Measurements from ENCODE around the gene MYL3.
A peak's percentile ranks its signal among the peaks of the same experiment; 100 is the strongest.

Gene MYL3

DNA sequence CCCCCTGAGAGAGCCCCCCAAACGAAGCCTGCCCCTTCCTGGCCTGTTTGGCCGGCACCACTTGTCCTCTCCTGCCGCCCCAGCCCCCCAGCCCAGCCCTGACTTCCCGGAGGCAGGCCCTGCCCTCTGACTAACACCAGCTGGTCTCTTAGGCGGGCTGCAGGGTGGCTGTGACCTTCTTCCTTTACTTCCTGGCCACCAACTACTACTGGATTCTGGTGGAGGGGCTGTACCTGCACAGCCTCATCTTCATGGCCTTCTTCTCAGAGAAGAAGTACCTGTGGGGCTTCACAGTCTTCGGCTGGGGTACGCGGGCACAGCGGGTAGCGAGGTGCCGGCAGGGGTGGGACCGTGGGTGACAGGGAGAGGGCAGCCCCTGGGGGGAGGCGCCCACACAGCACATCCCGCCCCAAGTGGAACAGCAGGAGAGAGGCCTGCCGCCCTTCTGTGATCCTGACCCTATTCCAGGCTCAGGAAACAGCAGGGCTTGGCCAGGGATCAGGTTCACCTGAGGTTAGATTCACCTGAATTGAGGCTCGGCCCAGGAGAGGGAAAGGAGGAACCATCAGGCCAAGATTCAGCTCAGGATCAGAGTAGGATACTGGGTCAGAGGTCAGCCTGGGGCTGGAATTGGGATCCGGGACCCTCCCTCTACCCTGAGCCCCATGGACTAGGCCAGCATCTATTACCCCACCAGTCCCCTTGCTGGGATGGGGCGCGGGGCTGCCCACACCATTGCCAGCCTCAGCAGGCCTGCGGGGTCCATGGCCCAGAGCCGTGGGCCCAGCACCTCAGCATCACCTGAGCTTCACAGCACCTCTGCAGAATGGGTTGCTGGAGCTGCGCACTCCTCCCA is 36.1 kb upstream of the MYL3 start:
- FAIRE-seq = no peak

GRCh38 chr3:46898321-46899150 is 35.3 kb upstream of the MYL3 start:
- no peak for DNase-seq (ENCODE audit: low spot score)
- no peak for FAIRE-seq

More for the DNA sequence above, 36.1 kb upstream of the MYL3 start:
- DNase-seq (ENCODE audit: low spot score) = no peak

- DNase-seq (ENCODE audit: low spot score) (no peak), FAIRE-seq (no peak)
Measured at GRCh38 chr3:46897829-46898320, 34.6 kb upstream of the MYL3 start.

DNA sequence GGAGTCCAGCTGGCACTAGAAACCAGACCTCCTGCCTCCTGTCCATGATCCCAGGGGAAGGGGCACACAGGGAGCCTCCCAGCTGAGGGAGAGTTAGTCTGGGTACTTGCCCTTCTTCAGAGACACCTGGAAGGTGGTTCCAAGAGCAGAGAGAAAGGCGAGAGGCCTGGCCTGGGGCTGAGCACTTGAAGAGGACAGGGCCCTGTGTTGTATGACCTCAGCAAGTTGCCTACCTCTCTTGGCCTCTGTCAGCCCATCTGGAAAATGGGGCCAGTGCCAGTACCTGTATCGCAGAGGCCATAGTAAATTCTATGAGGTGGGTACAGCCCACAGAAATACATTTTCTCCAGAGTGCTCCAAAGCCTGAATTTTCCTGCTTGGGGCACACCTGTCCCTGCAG is 33.8 kb upstream of the MYL3 start:
- no peak for FAIRE-seq
- DNase-seq (ENCODE audit: low spot score) = no peak

- DNase-seq (ENCODE audit: low spot score) = no peak
- no peak for FAIRE-seq
Measured at GRCh38 chr3:46896386-46896785, 33.1 kb upstream of the MYL3 start.

GRCh38 chr3:46895761-46896160 is 32.5 kb upstream of the MYL3 start:
- no peak for DNase-seq (ENCODE audit: low spot score)
- no peak for FAIRE-seq

DNA sequence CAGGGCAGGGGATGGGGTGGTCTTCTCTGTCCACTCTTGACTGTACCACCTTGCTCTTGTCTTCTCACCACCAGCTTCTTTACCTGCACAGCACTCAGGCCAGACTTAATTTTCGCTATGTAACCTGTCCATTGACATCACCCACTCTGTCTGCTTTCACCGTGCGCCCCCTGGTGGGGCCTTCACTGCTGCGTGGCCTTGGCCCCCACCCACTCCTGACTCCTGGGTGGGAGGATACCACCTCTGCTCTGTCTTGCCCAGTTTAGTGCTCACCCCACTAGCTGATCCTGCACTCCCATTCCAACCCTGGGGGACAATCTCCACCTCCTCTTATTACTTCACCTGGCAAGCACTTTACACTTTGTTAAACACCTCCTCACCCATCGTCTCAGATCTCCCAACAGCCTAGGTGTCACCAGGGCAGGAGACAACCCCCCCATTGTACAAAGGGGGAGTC is 32.0 kb upstream of the MYL3 start:
- FAIRE-seq (no peak), DNase-seq (ENCODE audit: low spot score) (peak; percentile 16)

- DNase-seq (ENCODE audit: low spot score) (no peak), FAIRE-seq (no peak)
Measured at GRCh38 chr3:46894256-46894655, 31.0 kb upstream of the MYL3 start.

DNA sequence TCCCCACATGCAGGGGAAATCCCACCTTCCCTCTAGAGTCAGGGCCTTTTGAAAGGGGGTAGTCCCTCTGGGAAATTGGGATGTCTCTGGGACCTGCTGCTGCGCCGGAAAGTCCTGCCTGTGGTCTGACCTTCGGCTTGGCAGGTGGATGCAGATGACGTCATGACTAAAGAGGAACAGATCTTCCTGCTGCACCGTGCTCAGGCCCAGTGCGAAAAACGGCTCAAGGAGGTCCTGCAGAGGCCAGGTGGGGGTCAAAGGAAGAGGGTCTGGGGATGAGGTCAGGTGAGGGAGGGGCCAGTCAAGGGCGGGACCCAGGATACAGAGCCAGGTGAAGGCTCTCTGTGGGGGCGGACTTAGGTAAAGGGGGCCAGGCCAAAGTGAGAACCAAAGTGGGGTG is 30.5 kb upstream of the MYL3 start:
- DNase-seq (ENCODE audit: low spot score) = no peak
- no peak for FAIRE-seq

DNA sequence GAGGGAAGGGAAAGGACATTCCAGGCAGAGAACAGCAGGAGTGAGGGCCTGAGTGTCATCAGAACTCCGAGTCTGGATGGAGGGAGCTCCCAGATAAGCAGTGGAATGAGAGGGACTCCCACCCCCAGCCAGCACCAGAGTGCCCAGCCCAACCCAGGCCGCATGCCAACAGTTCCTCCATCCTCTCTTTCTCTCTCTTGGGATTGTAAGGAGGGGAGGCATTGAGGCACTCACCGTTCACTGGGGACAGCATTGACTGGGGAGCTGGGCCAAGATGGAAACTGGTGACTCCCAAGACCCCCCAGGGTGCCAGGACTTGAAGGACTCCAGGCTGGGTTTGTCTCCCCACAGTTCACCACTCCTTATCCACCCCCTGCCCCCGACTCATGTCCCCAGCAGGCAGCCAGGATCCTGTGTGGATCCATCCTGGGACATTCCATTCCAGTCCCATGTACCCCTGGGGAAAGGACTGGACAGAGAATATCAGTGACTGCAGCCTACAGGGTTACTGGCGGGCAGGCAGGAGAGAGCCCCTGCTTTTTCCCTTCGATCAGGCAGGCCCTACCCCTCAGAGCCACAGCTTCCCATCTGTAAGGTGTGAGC is 30.0 kb upstream of the MYL3 start:
- DNase-seq (ENCODE audit: low spot score) (no peak), FAIRE-seq (no peak)

DNA sequence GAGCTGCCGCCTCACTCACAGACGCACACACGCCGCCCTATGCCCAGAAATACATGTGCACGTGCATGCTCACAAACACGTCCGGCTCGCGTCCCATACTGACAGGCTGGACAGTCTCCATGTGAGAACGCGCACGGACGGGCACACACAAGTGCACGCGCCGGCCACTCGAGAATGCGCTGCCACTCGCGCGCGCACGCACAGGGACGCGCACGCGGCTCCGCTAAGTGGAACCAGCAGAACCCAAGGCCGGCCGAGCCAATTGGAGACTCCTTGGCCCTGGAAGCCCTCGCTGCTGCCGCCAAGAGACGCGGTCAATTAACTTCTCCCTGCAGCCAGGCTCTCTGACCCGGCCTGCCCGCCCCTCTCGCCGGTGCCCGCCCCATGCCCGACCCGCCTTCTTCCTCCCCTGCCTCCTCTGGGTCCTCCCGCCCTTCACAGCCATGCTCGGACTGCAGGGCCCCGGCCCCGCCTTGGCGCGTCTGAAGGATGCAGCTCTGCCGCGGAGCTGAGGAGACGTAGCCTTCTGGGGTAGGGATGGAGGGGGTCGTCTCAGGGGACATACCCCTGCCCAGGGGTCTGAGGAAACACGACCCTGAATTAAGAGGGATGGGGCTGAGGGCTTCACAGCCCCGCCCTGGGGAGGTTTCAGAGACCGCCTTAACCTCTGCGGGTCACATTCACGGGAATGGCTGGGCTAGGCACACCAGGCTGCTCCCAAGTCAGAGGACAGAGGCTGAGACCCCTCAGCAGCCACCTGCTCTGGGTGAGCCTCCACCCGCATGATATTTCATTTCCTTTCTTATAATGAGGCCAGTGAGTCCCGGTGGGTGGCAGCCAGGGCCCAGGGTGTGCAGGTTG is 29.3 kb upstream of the MYL3 start:
- peak; percentile 44 for DNase-seq (ENCODE audit: low spot score)
- FAIRE-seq = no peak

- FAIRE-seq = no peak
- no peak for DNase-seq (ENCODE audit: low spot score)
Measured at GRCh38 chr3:46891132-46891531, 27.9 kb upstream of the MYL3 start.

DNA sequence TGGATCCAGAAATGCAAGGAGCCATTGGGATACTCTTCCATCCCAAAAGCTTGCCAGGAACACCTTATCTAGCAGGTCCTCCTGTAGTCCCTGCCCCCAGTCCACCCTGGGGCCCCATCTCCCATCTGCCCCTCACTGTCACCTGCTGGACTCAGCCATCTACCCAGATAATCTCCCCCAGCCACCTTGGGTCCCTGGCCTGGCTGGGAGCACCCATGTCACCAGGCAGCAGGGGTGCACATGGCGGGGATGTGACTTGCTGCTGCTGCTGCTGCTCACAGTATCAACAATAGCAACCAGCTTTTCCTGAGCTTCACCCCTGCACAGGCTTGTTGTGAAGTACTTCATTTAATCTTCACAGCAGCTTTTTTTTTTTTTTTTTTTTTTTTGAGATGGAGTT is 26.9 kb upstream of the MYL3 start:
- DNase-seq (ENCODE audit: low spot score) (no peak), FAIRE-seq (no peak)

DNA sequence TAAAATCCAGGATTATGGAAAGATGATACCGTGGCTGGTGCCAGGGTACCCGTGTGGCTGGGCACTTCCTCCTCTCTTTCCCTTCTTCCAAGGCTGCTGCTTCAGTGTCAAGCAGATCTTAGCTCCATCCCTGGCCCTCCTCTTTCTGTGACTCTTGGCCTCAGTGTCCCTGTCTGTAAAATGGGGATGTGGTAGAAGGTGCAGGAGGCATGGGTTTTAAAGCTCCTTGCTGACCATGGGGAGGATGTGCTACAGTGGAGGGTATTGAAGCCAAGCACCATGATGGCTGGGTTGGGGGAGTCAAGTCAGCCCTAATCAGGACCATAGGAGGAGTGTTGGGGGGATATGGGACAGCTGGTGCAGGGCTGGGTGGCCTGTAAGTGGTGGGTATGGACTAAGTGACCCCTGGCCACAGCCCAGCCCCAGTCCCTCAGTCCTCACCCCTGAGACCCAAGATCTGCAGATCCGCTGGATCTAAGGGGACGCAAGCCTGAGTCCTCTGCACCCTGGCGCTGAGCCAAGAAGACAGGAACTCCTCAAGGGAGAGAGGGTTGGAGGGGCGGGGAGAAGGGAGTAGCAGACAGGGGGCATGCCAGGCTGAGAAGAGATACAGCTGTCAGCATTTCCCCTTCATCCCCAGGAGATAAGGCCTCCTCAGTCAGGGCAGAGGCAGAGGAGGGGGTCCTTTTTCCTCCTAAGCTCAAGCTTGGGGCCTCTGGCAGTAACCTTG is 26.3 kb upstream of the MYL3 start:
- FAIRE-seq (no peak), DNase-seq (ENCODE audit: low spot score) (no peak)

- no peak for FAIRE-seq
- DNase-seq (ENCODE audit: low spot score) = no peak
Measured at GRCh38 chr3:46888705-46889104, 25.5 kb upstream of the MYL3 start.

DNA sequence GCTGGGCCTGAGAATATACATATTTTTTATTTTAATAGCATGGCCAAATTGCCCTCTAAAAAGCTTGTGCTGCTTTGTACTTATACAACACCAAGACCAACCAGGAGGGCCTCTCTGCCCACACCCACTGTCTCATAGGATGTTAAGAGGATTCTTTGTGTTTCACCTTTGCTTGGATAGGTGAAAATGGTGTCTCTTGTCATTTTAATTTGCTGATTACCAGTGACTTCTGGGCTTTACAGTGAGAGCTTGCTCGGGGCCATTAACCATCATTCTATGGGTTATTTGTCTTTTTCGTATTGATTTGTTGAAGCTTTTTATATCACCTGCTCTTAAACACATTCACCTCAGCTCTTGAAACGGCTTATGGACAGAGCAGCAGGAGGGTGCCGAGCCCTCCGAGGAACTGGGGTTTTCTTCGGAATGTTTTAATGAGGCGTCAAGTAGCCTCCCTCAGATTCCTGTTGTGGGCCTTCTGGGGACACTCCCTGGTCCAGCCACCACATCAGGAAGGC is 24.8 kb upstream of the MYL3 start:
- no peak for FAIRE-seq

GRCh38 chr3:46885612-46886011 is 22.4 kb upstream of the MYL3 start:
- DNase-seq (ENCODE audit: low spot score) (no peak), FAIRE-seq (no peak)

More for the DNA sequence above, 24.8 kb upstream of the MYL3 start:
- no peak for DNase-seq (ENCODE audit: low spot score)

DNA sequence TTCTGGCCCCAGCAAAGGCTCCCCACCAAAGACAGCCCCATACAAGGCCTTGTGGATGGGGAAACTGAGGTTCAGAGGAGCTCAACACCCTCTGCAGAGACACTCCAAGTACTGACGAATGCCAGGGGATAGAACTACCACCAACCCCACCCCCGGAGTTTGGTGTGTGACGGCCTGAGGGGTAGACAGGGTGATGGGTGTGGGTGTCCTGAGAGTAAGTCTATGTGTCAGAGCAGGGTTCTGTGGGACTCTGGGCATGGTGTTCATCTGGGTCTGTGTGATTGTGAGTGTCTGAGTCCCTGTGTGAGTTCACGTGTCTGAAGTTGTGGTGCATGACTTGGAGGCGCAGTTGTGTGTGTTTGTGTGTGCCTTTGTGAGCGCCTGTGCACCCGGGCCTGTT is 21.7 kb upstream of the MYL3 start:
- FAIRE-seq (no peak), DNase-seq (ENCODE audit: low spot score) (no peak)

GRCh38 chr3:46884427-46884826 is 21.2 kb upstream of the MYL3 start:
- DNase-seq (ENCODE audit: low spot score) (no peak), FAIRE-seq (no peak)

DNA sequence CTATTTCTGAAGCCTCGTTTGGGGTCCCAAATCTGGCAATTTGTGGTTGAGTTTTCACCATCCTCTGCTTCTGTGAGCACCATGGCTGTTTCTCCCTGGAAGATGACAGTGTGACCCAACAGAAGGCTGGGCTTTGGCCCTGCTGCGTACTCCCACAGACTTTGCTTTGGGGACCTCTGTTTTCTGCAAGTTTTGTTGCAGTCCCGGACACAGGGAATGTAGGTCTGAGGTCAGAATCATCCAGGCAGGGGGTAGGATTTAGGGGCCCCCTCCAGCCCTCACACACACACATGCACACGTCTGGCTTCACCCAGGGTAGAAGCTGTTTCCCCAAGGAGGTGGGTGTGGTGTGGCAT is 20.6 kb upstream of the MYL3 start:
- no peak for DNase-seq (ENCODE audit: low spot score)
- no peak for FAIRE-seq

All from RCC 7860 (cell line).